ENCODE results near the gene UNC80. TPM values are rescaled to one million over a fixed set of nuclear protein-coding genes. Genes with fewer than 3 reads are reported as not detected.

Gene UNC80
- total and polyA plus RNA-seq, 2 donors (not counting 1 experiment from before 2014, with no cell fraction given) = under 0.01 TPM; not detected in 1

- H2AFZ ChIP-seq (ENCODE audit: low read length) = no peak overlapping the region
- no peaks in the 10 kb centered on the region for H3K4me1 ChIP-seq (ENCODE audit: control insufficient read depth, extremely low read depth, insufficient read depth, low read length)
- H3K4me3 ChIP-seq (replicated peaks in 1 of 4; ENCODE audit: control extremely low read depth in 1 of 4, insufficient read depth in 1 of 4, low read depth in 3 of 4, low read length in 4 of 4) = no peak overlapping the region
- no peaks in the 10 kb centered on the region for H3K36me3 ChIP-seq (ENCODE audit: control insufficient read depth, insufficient read depth, low read length)
- H4K20me1 ChIP-seq (ENCODE audit: control insufficient read depth, extremely low read depth, insufficient read depth, low read length) = no peaks in the 10 kb centered on the region
- no peak for DNase-seq (ENCODE audit: low read depth in 2 of 2)
- H3K27ac ChIP-seq (ENCODE audit: insufficient read depth, low read length) = no peak overlapping the region
- TF ChIP-seq CTCF (conservative IDR thresholded peaks at IDR 0.05 in 1 of 2, IDR thresholded peaks at IDR 0.05 in 1 of 2; ENCODE audit: low read depth in 1 of 2, low read length in 2 of 2) = no peak
- no peak for TF ChIP-seq EZH2 (IDR thresholded peaks at IDR 0.05; ENCODE audit: low read length, missing control alignments)
- H3K9me3 ChIP-seq (ENCODE audit: control insufficient read depth, insufficient read depth, low read depth, low read length) = no peaks in the 10 kb centered on the region
- H3K4me2 ChIP-seq (ENCODE audit: extremely low read depth, insufficient read depth, low read length) = no peak overlapping the region
- no peaks in the 10 kb centered on the region for H3K79me2 ChIP-seq (ENCODE audit: control insufficient read depth, insufficient read depth, low read length)
- no peaks in the 10 kb centered on the region for H3K27me3 ChIP-seq (ENCODE audit: control insufficient read depth, insufficient read depth, low read length)
- no peak overlapping the region for H3K9ac ChIP-seq (ENCODE audit: insufficient read depth, low read length)
These were observed 188.4 kb downstream of the UNC80 start for GRCh38 chr2:209960045-209960444.

- Histone ChIP-seq H3K4me3 (replicated peaks in 1 of 4; ENCODE audit: control extremely low read depth in 1 of 4, insufficient read depth in 1 of 4, low read depth in 3 of 4, low read length in 4 of 4) (no peak overlapping the region), H3K79me2 (ENCODE audit: control insufficient read depth, insufficient read depth, low read length) (no peaks in the 10 kb centered on the region), H3K9me3 (ENCODE audit: control insufficient read depth, insufficient read depth, low read depth, low read length) (no peaks in the 10 kb centered on the region), H3K4me2 (ENCODE audit: extremely low read depth, insufficient read depth, low read length) (no peak overlapping the region), H3K27me3 (ENCODE audit: control insufficient read depth, insufficient read depth, low read length) (no peaks in the 10 kb centered on the region), H3K27ac (ENCODE audit: insufficient read depth, low read length) (no peak overlapping the region), H2AFZ (ENCODE audit: low read length) (peak overlapping the region; percentile 4), H4K20me1 (ENCODE audit: control insufficient read depth, extremely low read depth, insufficient read depth, low read length) (no peaks in the 10 kb centered on the region), H3K4me1 (ENCODE audit: control insufficient read depth, extremely low read depth, insufficient read depth, low read length) (no peaks in the 10 kb centered on the region), H3K36me3 (ENCODE audit: control insufficient read depth, insufficient read depth, low read length) (no peaks in the 10 kb centered on the region), H3K9ac (ENCODE audit: insufficient read depth, low read length) (no peak overlapping the region)
- no peak for TF ChIP-seq EZH2 (IDR thresholded peaks at IDR 0.05; ENCODE audit: low read length, missing control alignments)
- TF ChIP-seq CTCF (conservative IDR thresholded peaks at IDR 0.05 in 1 of 2, IDR thresholded peaks at IDR 0.05 in 1 of 2; ENCODE audit: low read depth in 1 of 2, low read length in 2 of 2) = peak; percentile 70
- DNase-seq (ENCODE audit: low read depth in 2 of 2) = peak; percentile 57 to 61
These were observed 189.3 kb downstream of the UNC80 start for GRCh38 chr2:209960676-209961630.

- Histone ChIP-seq H3K4me3 (replicated peaks in 1 of 4; ENCODE audit: control extremely low read depth in 1 of 4, insufficient read depth in 1 of 4, low read depth in 3 of 4, low read length in 4 of 4) (no peak overlapping the region), H3K27me3 (ENCODE audit: control insufficient read depth, insufficient read depth, low read length) (no peaks in the 10 kb centered on the region), H3K4me2 (ENCODE audit: extremely low read depth, insufficient read depth, low read length) (no peak overlapping the region), H3K9me3 (ENCODE audit: control insufficient read depth, insufficient read depth, low read depth, low read length) (no peaks in the 10 kb centered on the region), H3K79me2 (ENCODE audit: control insufficient read depth, insufficient read depth, low read length) (no peaks in the 10 kb centered on the region), H2AFZ (ENCODE audit: low read length) (no peak overlapping the region), H3K9ac (ENCODE audit: insufficient read depth, low read length) (no peak overlapping the region), H4K20me1 (ENCODE audit: control insufficient read depth, extremely low read depth, insufficient read depth, low read length) (no peaks in the 10 kb centered on the region), H3K27ac (ENCODE audit: insufficient read depth, low read length) (no peak overlapping the region), H3K36me3 (ENCODE audit: control insufficient read depth, insufficient read depth, low read length) (no peaks in the 10 kb centered on the region), H3K4me1 (ENCODE audit: control insufficient read depth, extremely low read depth, insufficient read depth, low read length) (no peaks in the 10 kb centered on the region)
- no peak for DNase-seq (ENCODE audit: low read depth in 2 of 2)
- TF ChIP-seq CTCF (conservative IDR thresholded peaks at IDR 0.05 in 1 of 2, IDR thresholded peaks at IDR 0.05 in 1 of 2; ENCODE audit: low read depth in 1 of 2, low read length in 2 of 2) (no peak), EZH2 (IDR thresholded peaks at IDR 0.05; ENCODE audit: low read length, missing control alignments) (no peak)
These were observed 194.1 kb downstream of the UNC80 start for GRCh38 chr2:209965723-209966122.
